Jurkat, Clone E6-1 (cell line): ENCODE data around the gene SENP1.

ENCODE experiments used
- DNase-seq: peaks from one replicate; pipeline ENCODE4 v3.0.0-alpha.2; 2011; ENCODE audit warnings: low read depth, low spot score
- H3K4me3 ChIP-seq: 2 replicates; pipeline ENCODE4 v1.5.1; 2011; ENCODE audit warnings: mild to moderate bottlenecking, low read length, control low read depth, moderate library complexity

Gene SENP1

DNA sequence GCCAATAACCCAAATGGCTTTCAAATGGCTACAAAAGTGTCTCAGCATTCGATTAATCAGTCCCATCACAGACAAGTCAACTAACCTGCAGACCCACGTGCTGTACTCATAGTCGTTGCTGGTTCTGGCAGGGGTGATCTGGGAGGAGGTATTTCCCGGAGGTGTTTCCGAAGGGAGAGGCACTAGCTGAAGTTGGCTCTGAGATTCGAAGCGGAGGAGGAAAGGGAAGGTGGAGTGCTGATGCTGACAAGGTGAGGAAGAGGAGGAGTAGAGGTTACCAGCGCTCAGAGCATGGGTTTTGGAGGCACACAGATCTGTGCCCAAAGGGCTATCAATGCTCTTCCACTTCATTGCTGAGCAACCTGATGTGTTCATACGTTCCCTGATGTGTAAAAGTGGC lies 81.1 kb downstream of the SENP1 start:
- H3K4me3 ChIP-seq: no peak overlapping the region
- no peak for DNase-seq

DNA sequence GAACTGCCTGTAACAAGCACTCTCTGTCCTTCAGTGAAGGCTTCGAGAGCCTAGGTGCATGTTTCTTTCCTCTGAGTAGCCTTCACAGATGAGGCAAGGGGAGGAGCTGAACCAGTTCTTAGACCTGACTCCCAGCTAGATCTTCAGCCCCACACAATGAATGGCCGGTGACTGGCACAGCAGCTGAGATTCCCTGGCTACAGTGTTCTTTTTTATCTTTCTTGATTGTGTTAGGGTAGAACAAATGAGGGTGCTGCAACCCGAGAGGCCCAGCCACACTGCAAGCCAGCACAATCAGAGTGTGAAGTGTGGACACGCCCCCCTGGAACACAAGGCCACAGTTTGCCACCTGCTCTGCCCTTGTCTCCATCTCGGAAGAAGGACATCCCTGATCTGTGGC lies 82.5 kb downstream of the SENP1 start:
- no peak overlapping the region for H3K4me3 ChIP-seq
- no peak for DNase-seq

DNA sequence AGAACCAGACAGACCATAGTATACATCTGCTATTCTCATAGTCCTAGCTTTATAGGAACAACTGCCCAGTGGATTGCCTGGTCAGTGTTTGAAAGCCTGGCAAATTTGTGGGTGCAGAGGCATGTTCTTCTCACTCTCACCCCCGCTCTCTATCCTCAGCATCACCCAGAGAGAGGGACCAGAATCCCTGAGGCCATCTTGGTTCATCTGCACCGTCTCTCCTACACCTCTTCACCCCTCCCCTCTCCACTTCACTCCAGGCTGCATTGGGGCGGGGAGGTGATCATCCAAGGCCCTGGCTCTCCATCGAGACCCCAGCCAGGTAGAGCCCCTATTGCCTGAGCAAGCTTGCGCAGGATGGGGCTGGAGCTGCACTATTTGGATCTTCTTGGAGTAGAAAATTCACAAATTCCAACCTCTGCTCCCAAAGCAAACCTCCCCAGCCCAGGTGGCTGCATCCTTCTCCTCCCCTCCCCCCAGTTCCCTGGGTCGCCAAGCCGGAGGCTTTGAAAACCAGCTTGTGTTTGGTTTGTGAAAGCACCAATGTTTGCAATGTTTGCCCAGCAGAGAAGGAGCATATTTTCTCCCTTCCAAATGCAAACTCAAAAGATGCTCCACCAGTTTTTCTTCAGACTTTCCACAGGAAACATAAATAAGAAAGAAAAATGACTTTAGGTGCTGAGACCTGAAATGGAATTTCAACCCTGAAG lies 83.0 kb downstream of the SENP1 start:
- no peak for DNase-seq
- no peak overlapping the region for H3K4me3 ChIP-seq

DNA sequence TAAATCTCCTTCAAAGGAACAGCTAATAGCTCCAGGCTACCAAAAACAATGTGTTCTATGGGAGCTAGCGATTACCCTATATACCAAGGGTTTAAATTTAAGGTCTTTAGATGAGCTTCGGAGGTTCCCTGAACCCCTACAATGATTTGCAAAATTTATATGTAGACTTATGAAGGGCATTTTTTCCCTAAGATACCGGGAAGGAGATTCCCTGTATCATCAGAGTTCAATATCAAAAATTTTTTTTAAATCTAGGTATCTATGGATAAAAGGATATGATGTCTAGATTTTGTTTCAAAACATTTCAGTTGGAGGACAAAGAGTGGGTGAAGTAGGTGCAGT lies 83.7 kb downstream of the SENP1 start:
- DNase-seq: no peak
- H3K4me3 ChIP-seq: no peak overlapping the region

DNA sequence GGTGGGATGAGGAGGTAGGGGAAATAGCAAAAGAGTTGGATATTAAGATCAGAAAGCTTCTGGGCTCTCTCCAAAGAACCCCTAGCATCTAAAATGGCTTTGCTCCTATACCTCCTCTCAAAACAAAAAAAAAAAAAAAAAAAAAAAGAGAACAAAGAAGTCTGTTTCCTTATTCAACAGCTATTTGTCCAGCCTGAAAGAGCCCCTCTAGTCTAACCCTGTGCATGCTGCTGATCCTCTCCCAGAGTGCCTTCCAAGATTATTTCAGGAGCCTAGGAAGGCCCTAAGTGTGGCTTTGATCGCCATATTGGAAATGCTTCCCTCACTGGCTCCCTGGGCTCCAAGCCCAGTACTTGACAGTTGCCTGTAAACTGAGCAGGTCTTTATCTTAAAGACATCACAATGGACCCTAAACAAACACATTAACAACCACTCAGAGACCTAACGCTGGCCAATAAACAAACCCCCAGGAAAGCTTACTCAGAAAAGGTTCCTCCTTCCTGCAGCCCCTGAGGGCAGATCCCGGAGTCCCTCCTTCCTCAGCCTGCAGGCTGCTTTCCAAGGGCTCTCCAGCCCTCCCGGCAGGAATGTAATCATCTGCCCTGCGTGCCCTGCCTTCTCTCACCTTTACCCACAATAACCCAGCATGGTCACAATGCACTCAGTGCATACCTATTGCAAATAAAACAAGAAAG lies 84.2 kb downstream of the SENP1 start:
- no peak for DNase-seq

DNA sequence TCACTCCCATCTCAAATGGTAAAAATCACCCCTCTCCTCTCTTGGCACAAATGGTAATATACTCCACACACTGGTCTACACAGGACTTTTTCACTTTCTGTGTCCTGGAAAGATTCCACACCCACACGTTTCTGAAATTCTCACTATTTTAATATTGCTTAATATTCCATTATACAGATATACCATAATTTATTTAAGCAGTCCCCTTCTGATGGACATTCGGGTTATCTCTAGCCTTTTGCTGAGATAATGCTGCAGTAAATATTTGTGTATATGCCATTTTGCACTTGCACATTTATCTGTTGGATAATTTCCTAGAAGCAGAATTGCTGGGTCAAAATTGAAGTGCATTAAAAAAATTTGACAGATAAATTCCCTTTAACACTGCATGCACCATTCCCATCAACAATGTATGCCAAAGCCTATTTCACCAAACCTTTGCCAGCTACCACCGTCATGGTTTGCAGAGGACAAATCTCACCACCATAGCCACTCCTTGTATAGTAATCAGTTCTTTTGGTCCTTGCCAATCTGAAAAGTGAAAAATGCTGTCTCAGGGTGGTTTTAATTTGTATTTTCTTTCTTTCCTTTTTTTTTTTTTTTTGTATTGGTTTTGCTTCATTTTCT lies 86.1 kb downstream of the SENP1 start:
- H3K4me3 ChIP-seq: no peak overlapping the region
- no peak for DNase-seq

More for the DNA sequence above, 84.2 kb downstream of the SENP1 start:
- no peak overlapping the region for H3K4me3 ChIP-seq

DNA sequence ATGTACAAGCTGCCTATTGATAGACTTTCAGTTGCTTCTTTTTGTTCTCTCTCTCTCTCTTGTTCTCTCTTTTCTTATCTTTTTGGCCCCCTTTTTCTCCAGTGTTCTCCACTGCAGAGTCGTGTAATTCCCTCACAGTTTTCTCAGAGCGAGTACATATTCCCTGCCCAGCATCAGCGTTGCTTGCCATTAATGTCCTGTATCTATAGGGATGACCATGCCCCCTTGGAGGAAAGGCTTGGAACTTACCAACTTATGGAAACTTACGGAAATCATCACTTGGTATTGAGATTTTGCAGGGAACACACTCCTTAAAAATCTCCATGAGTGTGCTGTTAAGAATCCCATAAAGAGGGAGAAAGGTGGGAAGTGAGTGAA lies 87.3 kb downstream of the SENP1 start:
- no peak overlapping the region for H3K4me3 ChIP-seq
- DNase-seq: no peak

DNA sequence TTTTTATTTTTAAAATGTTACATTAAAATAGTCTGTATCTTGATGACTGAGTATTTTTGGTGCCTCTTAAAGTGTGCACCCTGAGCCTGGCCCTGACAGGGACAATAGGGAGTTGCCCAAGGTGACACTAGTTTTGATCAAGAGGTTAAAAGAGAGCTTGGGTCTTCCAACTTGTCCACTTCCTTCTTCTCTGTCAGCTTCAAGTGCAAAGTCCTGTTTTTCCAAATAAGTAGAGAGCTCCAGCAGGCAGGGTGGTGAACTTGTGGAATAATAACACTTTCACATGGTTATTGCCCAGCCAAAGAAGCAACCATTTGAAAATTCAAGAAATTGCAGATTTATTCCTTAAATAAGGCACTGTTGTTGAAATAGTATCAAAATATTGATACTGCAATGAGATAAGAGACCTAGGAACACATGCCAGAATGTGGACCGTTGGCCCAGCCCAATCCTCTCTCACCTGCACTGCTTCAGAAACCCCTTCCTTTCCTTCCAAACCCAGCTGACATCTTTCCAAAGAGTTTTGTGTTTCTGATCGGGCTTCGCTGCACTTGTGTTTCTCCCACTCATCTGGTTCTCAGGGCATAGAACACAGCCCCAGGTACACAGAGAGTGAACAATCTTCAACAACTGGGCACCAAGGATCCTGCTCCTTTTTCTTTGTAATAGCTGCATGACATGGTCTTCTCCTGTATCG lies 87.8 kb downstream of the SENP1 start:
- no peak overlapping the region for H3K4me3 ChIP-seq
- DNase-seq: no peak

DNA sequence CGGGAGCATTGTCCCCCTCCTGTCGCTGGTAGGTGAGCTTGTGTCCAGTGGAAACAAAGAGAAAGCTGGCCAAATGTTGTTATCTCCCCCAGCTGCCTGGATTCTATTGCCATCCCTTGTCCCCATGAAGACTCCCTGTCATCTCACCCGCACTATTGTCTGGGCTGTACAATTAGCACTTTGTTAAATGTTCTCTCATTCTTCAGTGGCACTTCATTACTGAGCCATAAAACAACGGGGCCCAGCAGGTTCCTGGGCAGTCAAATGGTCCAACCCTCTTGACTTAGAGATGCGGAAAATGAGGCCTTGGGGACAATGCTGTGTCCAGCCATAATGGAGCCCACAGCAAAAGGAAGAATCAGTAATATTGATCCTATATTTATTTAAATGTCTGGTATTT lies 88.4 kb downstream of the SENP1 start:
- no peak for DNase-seq
- H3K4me3 ChIP-seq: no peak overlapping the region

DNA sequence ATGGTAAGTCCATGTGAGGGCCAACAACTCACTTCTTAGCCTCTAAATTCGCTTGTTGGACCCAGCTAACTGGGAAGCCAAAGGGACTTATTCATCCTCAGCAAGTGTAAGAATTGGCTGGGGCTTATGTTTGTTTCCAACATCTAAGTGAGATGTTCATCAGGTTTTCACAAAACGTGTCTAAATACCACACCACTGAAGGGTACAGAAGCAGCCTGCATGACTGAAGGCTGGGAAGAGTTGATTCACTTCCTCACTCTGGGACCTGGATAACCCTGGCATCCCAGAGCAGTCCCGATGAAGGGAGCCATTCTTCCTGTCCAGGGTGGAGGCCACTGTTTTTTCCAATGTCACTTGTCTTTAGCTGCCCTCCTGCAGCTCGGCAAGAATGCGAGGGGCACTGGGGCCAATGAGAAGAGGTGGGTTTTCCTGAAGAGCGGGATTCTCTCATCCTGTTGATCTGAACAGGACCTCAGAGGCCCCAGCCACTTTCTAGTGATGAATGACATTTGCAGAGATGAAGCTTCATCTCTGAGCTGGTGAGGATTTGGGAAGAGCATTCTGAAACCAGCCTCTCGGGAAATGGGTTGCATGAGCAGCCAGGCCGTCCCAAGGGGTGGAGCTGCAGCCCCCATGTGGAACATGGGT lies 89.4 kb downstream of the SENP1 start:
- no peak overlapping the region for H3K4me3 ChIP-seq
- DNase-seq: no peak

DNA sequence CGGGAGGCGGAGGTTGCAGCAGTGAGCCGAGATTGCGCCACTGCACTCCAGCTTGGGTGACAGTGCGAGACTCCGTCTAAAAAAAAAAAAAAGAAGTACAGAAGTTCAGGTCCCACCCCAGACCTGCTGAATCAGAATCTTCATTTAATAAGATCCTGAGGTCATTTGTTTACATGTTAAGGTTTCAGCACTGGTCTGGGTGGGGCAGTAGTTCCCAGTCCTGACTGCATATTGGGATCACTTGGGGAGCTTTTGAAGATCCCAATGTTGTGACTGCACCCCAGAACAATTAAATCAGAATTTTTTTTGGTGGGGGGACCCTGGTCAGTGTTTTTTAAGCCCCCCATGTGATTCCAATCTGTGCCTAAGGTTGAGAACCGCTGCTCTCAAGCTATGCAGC lies 89.9 kb downstream of the SENP1 start:
- DNase-seq: no peak
- H3K4me3 ChIP-seq: no peak overlapping the region

DNA sequence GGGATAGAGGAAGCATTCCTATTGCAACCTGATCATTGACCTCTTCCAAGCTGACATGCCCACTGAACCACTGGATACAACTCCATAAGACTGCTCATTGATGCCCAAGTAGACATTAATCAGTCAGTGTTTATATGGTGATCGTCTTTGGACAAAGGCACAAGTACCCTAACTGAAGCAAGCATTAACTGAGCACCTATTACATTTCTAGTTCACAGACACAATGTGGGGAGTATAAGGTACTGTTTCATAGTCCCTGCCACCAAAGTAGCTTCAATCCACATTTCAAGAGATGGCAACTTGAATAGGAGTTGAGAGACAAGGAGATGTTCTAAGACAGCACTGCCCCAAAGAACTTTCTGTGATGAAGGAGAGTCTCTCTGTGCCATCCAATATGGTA lies 90.8 kb downstream of the SENP1 start:
- no peak overlapping the region for H3K4me3 ChIP-seq
- DNase-seq: no peak

DNA sequence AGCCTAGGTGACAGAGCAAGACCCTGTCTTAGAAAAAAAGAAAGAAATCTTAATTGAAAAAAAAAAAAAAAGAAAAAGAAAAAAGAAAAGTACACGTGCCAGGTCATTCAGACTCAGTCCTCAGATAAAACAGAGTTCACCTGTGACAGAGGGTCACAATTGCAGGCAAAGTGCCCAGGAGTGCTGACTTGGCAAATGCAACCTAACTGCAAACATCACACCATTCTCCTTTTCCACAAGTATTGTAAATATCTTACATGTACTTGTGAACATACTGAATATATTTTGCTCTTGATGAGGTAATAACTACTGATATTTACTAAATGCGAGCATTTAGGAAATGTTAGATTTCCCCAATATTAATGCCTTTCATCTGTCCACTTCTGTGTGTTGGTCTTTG lies 92.6 kb downstream of the SENP1 start:
- H3K4me3 ChIP-seq: no peak overlapping the region
- DNase-seq: no peak

DNA sequence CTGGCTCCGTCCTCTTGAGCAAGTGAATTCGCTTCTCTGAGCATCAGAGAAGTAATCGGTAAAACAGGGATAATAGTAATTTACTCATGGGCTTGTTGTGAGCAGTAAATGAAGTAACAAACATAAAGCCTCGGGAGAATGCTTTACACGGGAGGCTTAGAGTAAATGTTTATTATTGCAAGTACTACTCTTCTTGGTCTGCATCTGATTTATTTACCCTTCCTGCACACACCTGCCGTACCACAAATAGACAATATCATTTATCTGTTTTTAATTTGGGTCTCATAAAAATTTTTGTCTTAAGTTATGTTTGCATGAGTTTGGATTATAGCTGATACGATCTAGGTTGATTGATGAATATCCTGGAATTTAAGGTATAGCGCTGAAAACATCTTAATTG lies 93.8 kb downstream of the SENP1 start:
- no peak for DNase-seq
- H3K4me3 ChIP-seq: no peak overlapping the region

DNA sequence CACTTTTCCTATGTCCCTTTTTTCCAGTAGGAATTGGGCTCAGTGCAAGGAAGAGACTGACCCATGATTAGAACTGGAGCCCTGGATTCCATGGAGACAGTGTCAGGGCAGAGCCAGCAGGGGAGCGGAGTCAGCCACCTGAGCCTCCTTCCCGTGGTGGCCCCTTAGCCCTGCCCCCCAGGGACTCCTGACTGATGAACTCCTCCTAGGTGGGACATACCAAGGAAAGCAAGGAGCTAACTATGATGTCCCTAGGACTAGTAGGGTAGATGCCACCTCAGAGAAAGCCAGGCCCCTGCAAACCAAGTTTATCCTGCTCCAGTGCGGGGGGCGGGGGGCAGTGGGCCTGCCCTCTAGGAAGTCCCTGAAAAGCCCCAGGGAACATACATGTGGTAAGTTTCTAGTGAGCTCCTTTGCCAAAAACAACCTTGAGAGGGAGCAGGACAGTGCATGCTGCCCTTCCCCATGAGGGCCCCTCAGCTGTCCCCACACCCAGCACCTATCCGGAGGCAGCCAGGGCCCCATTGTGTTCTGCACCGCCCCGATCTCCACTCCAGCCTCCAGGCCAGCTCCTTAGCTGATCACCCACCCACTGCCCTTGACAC lies 95.4 kb downstream of the SENP1 start:
- DNase-seq: no peak
- no peak overlapping the region for H3K4me3 ChIP-seq

DNA sequence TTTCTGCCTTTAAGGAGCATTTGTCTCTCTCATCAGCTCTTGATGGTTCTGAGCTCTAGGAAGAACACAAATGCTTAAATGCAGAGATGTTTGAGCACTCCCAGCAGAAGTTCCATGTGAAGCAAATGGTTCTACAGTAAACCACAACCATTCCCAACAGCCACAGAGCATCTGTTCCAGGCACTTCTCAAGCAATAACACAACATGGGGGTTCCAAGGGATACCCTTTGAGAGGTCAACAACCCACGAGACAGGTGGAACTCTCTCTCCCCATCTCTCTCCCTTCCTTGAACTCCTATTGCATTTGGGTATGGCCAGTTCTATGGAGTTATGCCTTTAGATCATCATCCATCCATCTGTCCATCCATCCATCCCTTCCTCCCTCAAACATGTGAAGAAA lies 96.4 kb downstream of the SENP1 start:
- DNase-seq: no peak
- H3K4me3 ChIP-seq: no peak overlapping the region

DNA sequence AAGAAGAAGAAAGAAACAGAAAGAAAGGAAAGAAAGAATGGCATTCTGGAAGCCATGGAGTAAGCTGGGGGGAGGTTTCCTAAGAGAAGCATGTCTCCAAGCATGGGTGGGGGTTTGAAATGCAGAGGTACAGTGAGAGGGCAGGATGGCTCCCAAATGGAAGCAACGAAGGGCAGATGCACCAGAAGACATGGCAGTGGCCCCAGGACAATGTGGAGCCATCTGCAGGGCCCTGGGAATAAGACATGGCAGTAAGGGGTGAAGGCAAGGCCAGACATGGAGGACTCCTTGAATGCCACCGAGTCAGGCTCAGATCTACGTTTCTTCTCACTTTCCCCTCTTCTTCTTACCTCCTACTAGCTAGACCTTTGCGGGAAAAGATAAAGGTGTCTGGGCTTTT lies 96.9 kb downstream of the SENP1 start:
- no peak overlapping the region for H3K4me3 ChIP-seq
- DNase-seq: no peak

DNA sequence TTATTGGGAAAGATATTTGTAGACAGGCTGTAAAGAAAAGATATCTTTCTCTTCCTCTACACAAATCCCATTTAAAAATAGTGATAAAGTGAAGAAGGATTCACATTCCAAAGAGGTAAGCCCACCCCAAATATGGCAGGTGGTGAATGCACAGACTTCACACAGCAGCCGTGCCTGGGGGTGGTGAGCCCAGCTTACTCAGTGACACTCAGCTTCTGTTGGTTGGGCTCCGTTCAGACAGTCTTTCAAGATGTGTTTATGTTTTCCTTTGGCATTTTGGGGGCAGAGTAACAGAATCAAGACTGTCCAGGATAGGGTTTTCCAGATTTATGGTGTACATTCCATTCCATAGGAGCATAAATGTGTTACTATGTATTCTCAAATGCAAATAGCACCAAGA lies 97.5 kb downstream of the SENP1 start:
- H3K4me3 ChIP-seq: no peak overlapping the region
- no peak for DNase-seq

DNA sequence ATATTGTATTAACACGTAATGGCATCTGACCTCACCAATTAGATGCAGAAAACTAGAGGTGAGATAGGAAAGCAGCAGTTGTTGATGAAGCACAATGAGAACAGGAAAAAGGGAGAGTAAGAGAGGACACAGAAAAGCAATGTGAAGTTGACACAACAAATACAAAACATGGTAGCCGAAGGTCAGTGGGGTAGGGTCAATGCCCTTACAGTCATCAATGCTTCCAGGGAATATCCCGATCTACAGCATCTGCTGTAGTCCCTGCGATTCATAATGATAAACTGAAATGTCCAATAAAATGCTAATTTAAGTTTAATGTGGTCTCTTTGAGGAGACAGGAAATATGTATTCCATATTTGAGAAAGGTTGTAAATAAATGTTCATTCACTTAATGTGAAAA lies 98.7 kb downstream of the SENP1 start:
- DNase-seq: no peak
- H3K4me3 ChIP-seq: no peak overlapping the region

DNA sequence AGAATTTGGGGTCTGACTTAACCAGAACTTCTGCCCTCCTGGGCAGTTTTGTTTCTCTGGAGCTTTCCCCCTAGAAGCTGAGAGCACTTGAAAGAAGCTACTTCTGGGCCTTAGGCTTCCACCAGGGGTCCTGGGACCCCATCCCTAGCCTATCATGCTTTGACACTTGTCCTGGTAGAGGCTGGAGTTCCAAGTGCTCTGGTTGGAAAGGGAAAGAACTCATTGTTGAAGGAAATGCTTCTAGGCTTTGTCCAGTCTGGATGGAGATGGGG lies 100.2 kb downstream of the SENP1 start:
- no peak for DNase-seq
- H3K4me3 ChIP-seq: no peak overlapping the region
